Adrenal gland (tissue), 5 donors: ENCODE measurements around the gene PGM3.

Source experiments
- POLR2A ChIP-seq, 2 donors: fragments of 450-650 bp; IDR thresholded peaks; one replicate each; pipeline ENCODE4 v1.6.1; 2017; ENCODE audit warnings: antibody characterized with exemption in 2 of 2, mild to moderate bottlenecking in 2 of 2, moderate library complexity in 1 of 2
- TF ChIP-seq, protein P1 (sequence below), 6 experiments: fragments of 450-650 bp in 4 of 6; fragments of 200-600 bp in 2 of 6; sonication (generic) in 1 of 6; IDR thresholded peaks; 1 replicate in 5 of 6; 2 replicates in 1 of 6; pipeline versions ENCODE4 v1.5.1 to v1.8.0; 2016 to 2021; ENCODE audit warnings: antibody characterized with exemption in 6 of 6, mild to moderate bottlenecking in 2 of 6, moderate library complexity in 1 of 6
- donor health status: DM: no; HTN: no; CAD: no.

DNA sequence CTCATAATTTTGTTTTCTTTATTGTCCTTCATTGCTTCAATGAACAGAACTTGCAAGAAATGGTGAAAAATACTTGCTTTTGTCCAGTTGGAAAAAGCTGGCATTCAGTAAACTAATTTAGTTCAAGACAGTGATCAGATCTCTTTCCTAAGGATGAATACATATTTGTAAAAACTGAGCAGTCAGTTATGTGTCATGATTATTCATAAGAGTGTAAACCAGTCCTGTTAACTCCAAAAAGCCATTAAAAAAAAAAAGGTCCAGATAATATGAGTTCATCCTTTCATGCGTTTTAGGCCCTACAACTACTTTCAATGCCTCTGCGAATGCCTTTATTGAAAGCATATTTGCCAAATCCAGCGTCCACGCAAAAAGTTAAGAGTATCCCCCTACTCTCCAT, 609 bp downstream of the PGM3 start:
- TF ChIP-seq, protein P1, sequence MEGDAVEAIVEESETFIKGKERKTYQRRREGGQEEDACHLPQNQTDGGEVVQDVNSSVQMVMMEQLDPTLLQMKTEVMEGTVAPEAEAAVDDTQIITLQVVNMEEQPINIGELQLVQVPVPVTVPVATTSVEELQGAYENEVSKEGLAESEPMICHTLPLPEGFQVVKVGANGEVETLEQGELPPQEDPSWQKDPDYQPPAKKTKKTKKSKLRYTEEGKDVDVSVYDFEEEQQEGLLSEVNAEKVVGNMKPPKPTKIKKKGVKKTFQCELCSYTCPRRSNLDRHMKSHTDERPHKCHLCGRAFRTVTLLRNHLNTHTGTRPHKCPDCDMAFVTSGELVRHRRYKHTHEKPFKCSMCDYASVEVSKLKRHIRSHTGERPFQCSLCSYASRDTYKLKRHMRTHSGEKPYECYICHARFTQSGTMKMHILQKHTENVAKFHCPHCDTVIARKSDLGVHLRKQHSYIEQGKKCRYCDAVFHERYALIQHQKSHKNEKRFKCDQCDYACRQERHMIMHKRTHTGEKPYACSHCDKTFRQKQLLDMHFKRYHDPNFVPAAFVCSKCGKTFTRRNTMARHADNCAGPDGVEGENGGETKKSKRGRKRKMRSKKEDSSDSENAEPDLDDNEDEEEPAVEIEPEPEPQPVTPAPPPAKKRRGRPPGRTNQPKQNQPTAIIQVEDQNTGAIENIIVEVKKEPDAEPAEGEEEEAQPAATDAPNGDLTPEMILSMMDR (IDR thresholded peaks at IDR 0.05): no peak
- TF ChIP-seq POLR2A (IDR thresholded peaks at IDR 0.05): no peak
